A549 (cell line): Measurements from ENCODE around the gene DVL1. TPM values are rescaled to one million over a fixed set of nuclear protein-coding genes. Genes with fewer than 3 reads are reported as not detected.
"Not testable (repeated sequence)": the region's sequence is repeated elsewhere in the genome, so short reads cannot be mapped to it uniquely, and the experiment has no call there.

Experiments used
- ATAC-seq, 2 experiments: fragments of 200-7000 bp in 1 of 2; fragments of >200 bp in 1 of 2; cut with Nextera tagmentation in 1 of 2; cut with Tn5 transposase in 1 of 2; 3 replicates each; pipeline versions ENCODE4 v1.8.0 to v1.9.1; 2018 to 2020; ENCODE audit warnings: mild to moderate bottlenecking in 1 of 2, moderate library complexity in 1 of 2
- CTCF ChIA-PET: fragments of 300-600 bp; sonication (Branson Sonifier 250); formaldehyde crosslinking; extraction: SDS; loops from one replicate; lab custom pipeline; 2021; ENCODE audit warnings: antibody characterized with exemption, inconsistent platforms; lab: Yijun Ruan, JAX
- POLR2A ChIA-PET: fragments of 350-600 bp; formaldehyde crosslinking; extraction: SDS; loops from one replicate; lab custom pipeline; 2021; ENCODE audit warnings: antibody characterized with exemption, inconsistent platforms; lab: Yijun Ruan, JAX
- DNase-seq, 2 experiments: peaks; one replicate each; pipeline versions ENCODE4 v3.0.0 to v3.0.0-alpha.2; 2011 to 2016; ENCODE audit warnings: low read depth in 1 of 2, low spot score in 1 of 2
- FAIRE-seq: peaks from 2 replicates; lab custom pipeline; 2011; peaks lifted over from hg19 to GRCh38; lab: Jason Lieb, UNC
- H3K27ac ChIP-seq, 2 experiments: fragments of >200 bp; sonication (Bioruptor Twin); formaldehyde crosslinking; 3 replicates each; pipeline ENCODE4 v1.5.1; 2016 to 2017
- H3K4me1 ChIP-seq: fragments of >200 bp; sonication (Bioruptor Twin); formaldehyde crosslinking; 3 replicates; pipeline ENCODE4 v1.6.1; 2016
- H3K4me2 ChIP-seq: fragments of >200 bp; sonication (Bioruptor Twin); formaldehyde crosslinking; 3 replicates; pipeline ENCODE4 v1.6.1; 2016
- H3K4me3 ChIP-seq: fragments of >200 bp; sonication (Bioruptor Twin); formaldehyde crosslinking; 3 replicates; pipeline ENCODE4 v1.5.1; 2016
- H3K9me3 ChIP-seq: fragments of >200 bp; sonication (Bioruptor Twin); formaldehyde crosslinking; 3 replicates; pipeline ENCODE4 v1.6.1; 2016
- BCL3 ChIP-seq: fragments of >200 bp; sonication (Bioruptor Twin); formaldehyde crosslinking; IDR thresholded peaks from 3 replicates; pipeline ENCODE4 v1.6.1; 2016
- CBX8 ChIP-seq: fragments of 200-600 bp; sonication (generic); IDR thresholded peaks from 2 replicates; pipeline ENCODE4 v1.6.1; 2016
- CHD4 ChIP-seq: fragments of 200-600 bp; sonication (generic); IDR thresholded peaks from 2 replicates; pipeline ENCODE4 v1.6.1; 2016; ENCODE audit warnings: antibody characterized with exemption, mild to moderate bottlenecking, borderline replicate concordance
- EHF ChIP-seq: fragments of 250-450 bp; sonication (Bioruptor Pico); IDR thresholded peaks from 2 replicates; pipeline ENCODE4 v1.5.0; 2020; ENCODE audit warnings: mild to moderate bottlenecking
- ESRRA ChIP-seq: fragments of 150-350 bp; IDR thresholded peaks from 2 replicates; pipeline ENCODE4 v1.6.1; 2014; ENCODE audit warnings: mild to moderate bottlenecking, low read length, borderline replicate concordance
- FOSB ChIP-seq: fragments of 250-450 bp; sonication (Bioruptor Pico); IDR thresholded peaks from 2 replicates; pipeline ENCODE4 v1.5.0; 2020; ENCODE audit warnings: mild to moderate bottlenecking, moderate library complexity
- FOSL2 ChIP-seq, 2 experiments: fragments of 450-650 bp in 1 of 2; fragments of >200 bp in 1 of 2; sonication (Bioruptor Twin) in 1 of 2; formaldehyde crosslinking; IDR thresholded peaks; 2 replicates each; pipeline versions ENCODE4 v1.5.0 to v1.6.1; 2016 to 2020; ENCODE audit warnings: mild to moderate bottlenecking in 1 of 2, moderate library complexity in 1 of 2
- HOXB5 ChIP-seq: fragments of 250-450 bp; sonication (Bioruptor Pico); IDR thresholded peaks from 2 replicates; pipeline ENCODE4 v1.5.0; 2020; ENCODE audit warnings: mild to moderate bottlenecking, moderate library complexity
- JUNB ChIP-seq: fragments of >200 bp; sonication (Bioruptor Twin); formaldehyde crosslinking; IDR thresholded peaks from 2 replicates; pipeline ENCODE4 v1.6.1; 2016
- KDM5A ChIP-seq: fragments of 200-600 bp; sonication (generic); IDR thresholded peaks from 2 replicates; pipeline ENCODE4 v1.6.1; 2016; ENCODE audit warnings: antibody characterized with exemption, mild to moderate bottlenecking
- MAFK ChIP-seq: fragments of 450-650 bp; IDR thresholded peaks from 2 replicates; pipeline ENCODE4 v1.6.1; 2014; ENCODE audit not compliant: partially characterized antibody
- MAZ ChIP-seq: fragments of 150-350 bp; IDR thresholded peaks from 2 replicates; pipeline ENCODE4 v1.6.1; 2014; ENCODE audit warnings: antibody characterized with exemption, low read depth, low read length, borderline replicate concordance
- PHF8 ChIP-seq: fragments of 200-600 bp; sonication (generic); IDR thresholded peaks from 2 replicates; pipeline ENCODE4 v1.6.1; 2016; ENCODE audit warnings: low read depth, mild to moderate bottlenecking, antibody characterized with exemption, moderate library complexity, borderline replicate concordance
- RARB ChIP-seq: fragments of 250-450 bp; sonication (Bioruptor Pico); IDR thresholded peaks from 2 replicates; pipeline ENCODE4 v1.8.0; 2021; ENCODE audit warnings: mild to moderate bottlenecking, moderate library complexity
- RNF2 ChIP-seq: fragments of 200-600 bp; sonication (generic); IDR thresholded peaks from 2 replicates; pipeline ENCODE4 v1.6.1; 2016; ENCODE audit warnings: low read depth, mild to moderate bottlenecking, antibody characterized with exemption, moderate library complexity, borderline replicate concordance
- SMC3 ChIP-seq: fragments of >200 bp; sonication (Bioruptor Twin); formaldehyde crosslinking; IDR thresholded peaks from 3 replicates; pipeline ENCODE4 v1.6.1; 2018; ENCODE audit warnings: inconsistent platforms
- SREBF2 ChIP-seq: fragments of 450-650 bp; IDR thresholded peaks from 2 replicates; pipeline ENCODE4 v1.6.1; 2014; ENCODE audit warnings: mild to moderate bottlenecking, moderate library complexity
- ZNF302 ChIP-seq: fragments of 250-450 bp; sonication (Bioruptor Pico); IDR thresholded peaks from 2 replicates; pipeline ENCODE4 v1.9.0; 2021; ENCODE audit warnings: inconsistent platforms, mild to moderate bottlenecking, moderate library complexity
- ZSCAN20 ChIP-seq: fragments of 250-450 bp; sonication (Bioruptor Pico); IDR thresholded peaks from 2 replicates; pipeline ENCODE4 v1.8.0; 2022; ENCODE audit warnings: mild to moderate bottlenecking, moderate library complexity
- WGBS: methylation state at CpG from one replicate; pipeline ENCODE4 v1.1.6; 2017; ENCODE audit errors: missing lambda C conversion rate; 5-methylcytosine and 5-hydroxymethylcytosine counted together
- polyA plus RNA-seq, 4 experiments: library from polyadenylated mRNA; depleted of rRNA in 3 of 4; stranded (reverse); fragments of >200 nt; fragmentation: RNase III in 1 of 4; extraction: RNeasy Plus Mini Kit Qiagen cat#74134 plus additional on column Dnase treatment in 1 of 4; gene quantifications; 2 replicates in 3 of 4; 3 replicates in 1 of 4; pipeline ENCODE4 v1.2.3, GENCODE V29; 2011 to 2017
- TF ChIP-seq, protein P1 (sequence below): IDR thresholded peaks from 2 replicates; pipeline ENCODE4 v1.6.1; 2012
- TF ChIP-seq, protein P2 (sequence below): IDR thresholded peaks from 2 replicates; pipeline ENCODE4 v1.6.1; 2012
- TF ChIP-seq, protein P3 (sequence below): fragments of 450-650 bp; IDR thresholded peaks from 2 replicates; pipeline ENCODE4 v1.6.1; 2014; ENCODE audit warnings: antibody characterized with exemption
- TF ChIP-seq, protein P4 (sequence below): fragments of 250-450 bp; sonication (Bioruptor Pico); IDR thresholded peaks from 2 replicates; pipeline ENCODE4 v1.5.0; 2020; ENCODE audit warnings: low read depth, mild to moderate bottlenecking, moderate library complexity
- TF ChIP-seq, protein P5 (sequence below): IDR thresholded peaks from 2 replicates; pipeline ENCODE4 v1.6.1; 2012; ENCODE audit warnings: low read depth, borderline replicate concordance

Gene DVL1
- polyA plus RNA-seq, 2 of the 4 experiments (the other 2 are of a cell fraction) = 12.1 to 48.3 TPM

GRCh38 chr1:1318131-1318652 lies 31.0 kb downstream of the DVL1 start:
- TF ChIP-seq JUNB = 0 out of 2 replicates have a peak, but pooled peaks have one; percentile 11
- TF ChIP-seq FOSL2 (IDR thresholded peaks at IDR 0.05) = peak; percentile 51; the same call in 1 of the 2 replicates
- TF ChIP-seq FOSL2 (CRISPR knock-in tag; IDR thresholded peaks at IDR 0.05) = peak; percentile 84
- TF ChIP-seq, protein P1, sequence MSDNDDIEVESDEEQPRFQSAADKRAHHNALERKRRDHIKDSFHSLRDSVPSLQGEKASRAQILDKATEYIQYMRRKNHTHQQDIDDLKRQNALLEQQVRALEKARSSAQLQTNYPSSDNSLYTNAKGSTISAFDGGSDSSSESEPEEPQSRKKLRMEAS = no peak
- peak in 1 of 2 experiments; percentile 77 for DNase-seq
- H3K27ac ChIP-seq = peak overlapping the region in 1 of 2 experiments; percentile 57; a peak in 1 of 6 replicates
- WGBS = 30% methylated on average over 9 of the region's 9 CpGs
- H3K4me2 ChIP-seq = peak overlapping the region; percentile 37
- ChIA-PET CTCF (no interaction called here), POLR2A (interaction anchor here (1.1 kb wide), 1 partner anchor 81 kb away, joined by 4 read pairs; the partner anchor contains the start of gene CCNL2)
- no peak overlapping the region for H3K4me3 ChIP-seq
- peaks cover 21% of the 10 kb centered on the region for H3K4me1 ChIP-seq
- no peaks in the 10 kb centered on the region for H3K9me3 ChIP-seq
- ATAC-seq = peak; percentile 72 to 86
- FAIRE-seq = no peak

GRCh38 chr1:1317420-1317819 lies 31.8 kb downstream of the DVL1 start:
- FAIRE-seq = no peak
- ATAC-seq = no peak
- peak overlapping the region in 1 of 2 experiments; percentile 57; a peak in 1 of 6 replicates for H3K27ac ChIP-seq
- no peak overlapping the region for H3K4me3 ChIP-seq
- DNase-seq = no peak
- ChIA-PET CTCF (no interaction called here), POLR2A (no interaction called here)
- no peaks in the 10 kb centered on the region for H3K9me3 ChIP-seq
- peak overlapping the region; percentile 37; the same call in 2 of the 3 replicates for H3K4me2 ChIP-seq
- 91% methylated on average over 6 of the region's 6 CpGs for WGBS
- TF ChIP-seq, protein P2, sequence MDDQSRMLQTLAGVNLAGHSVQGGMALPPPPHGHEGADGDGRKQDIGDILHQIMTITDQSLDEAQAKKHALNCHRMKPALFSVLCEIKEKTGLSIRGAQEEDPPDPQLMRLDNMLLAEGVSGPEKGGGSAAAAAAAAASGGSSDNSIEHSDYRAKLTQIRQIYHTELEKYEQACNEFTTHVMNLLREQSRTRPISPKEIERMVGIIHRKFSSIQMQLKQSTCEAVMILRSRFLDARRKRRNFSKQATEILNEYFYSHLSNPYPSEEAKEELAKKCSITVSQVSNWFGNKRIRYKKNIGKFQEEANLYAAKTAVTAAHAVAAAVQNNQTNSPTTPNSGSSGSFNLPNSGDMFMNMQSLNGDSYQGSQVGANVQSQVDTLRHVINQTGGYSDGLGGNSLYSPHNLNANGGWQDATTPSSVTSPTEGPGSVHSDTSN = no peak
- TF ChIP-seq SREBF2 (no peak), MAFK (no peak), FOSB (CRISPR knock-in tag) (no peak), ZSCAN20 (no peak), KDM5A (no peak), RARB (CRISPR knock-in tag) (no peak), SMC3 (no peak), PHF8 (no peak)
- TF ChIP-seq, protein P1 = no peak
- H3K4me1 ChIP-seq = peaks cover 21% of the 10 kb centered on the region

DNA sequence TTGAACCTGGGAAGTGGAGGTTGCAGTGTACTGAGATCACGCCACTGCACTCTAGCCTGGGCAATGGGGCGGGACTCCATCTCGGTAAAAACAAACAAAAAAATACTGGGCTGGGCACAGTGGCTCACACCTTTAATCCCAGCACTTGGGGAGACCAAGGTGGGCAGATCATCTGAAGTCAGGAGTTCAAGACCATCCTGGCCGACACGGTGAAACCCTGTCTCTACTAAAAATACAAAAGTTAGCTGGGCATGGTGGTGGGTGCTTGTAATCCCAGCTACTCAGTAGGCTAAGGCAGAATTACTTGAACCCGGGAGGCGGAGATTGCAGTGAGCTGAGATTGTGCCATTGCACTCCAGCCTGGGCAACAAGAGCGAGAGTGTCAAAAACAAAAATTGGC lies 33.0 kb downstream of the DVL1 start:
- H3K27ac ChIP-seq, CTCF ChIA-PET, DNase-seq, H3K4me2 ChIP-seq, ATAC-seq, H3K4me3 ChIP-seq, FAIRE-seq, H3K9me3 ChIP-seq, POLR2A ChIA-PET: not testable (repeated sequence)
- WGBS = 84% methylated on average over 8 of the region's 8 CpGs
- peaks cover 21% of the 10 kb centered on the region for H3K4me1 ChIP-seq

- POLR2A ChIA-PET = interaction anchor here (0.8 kb wide), 1 partner anchor 84 kb away, joined by 3 read pairs; the partner anchor contains the start of gene CCNL2
- no peak for DNase-seq
- CTCF ChIA-PET = interaction anchor here (1.0 to 1.2 kb wide), 2 partner anchors 56 to 331 kb away, joined by 3 read pairs; no protein-coding TSS in a partner anchor
- TF ChIP-seq MAZ (no peak), ZNF302 (CRISPR knock-in tag) (no peak), CBX8 (no peak), HOXB5 (CRISPR knock-in tag) (no peak), JUNB (no peak), EHF (CRISPR knock-in tag) (no peak), BCL3 (no peak), RNF2 (no peak), ESRRA (no peak), FOSB (CRISPR knock-in tag) (no peak), CHD4 (no peak)
- TF ChIP-seq, protein P3, sequence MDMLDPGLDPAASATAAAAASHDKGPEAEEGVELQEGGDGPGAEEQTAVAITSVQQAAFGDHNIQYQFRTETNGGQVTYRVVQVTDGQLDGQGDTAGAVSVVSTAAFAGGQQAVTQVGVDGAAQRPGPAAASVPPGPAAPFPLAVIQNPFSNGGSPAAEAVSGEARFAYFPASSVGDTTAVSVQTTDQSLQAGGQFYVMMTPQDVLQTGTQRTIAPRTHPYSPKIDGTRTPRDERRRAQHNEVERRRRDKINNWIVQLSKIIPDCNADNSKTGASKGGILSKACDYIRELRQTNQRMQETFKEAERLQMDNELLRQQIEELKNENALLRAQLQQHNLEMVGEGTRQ = no peak
- TF ChIP-seq, protein P4, sequence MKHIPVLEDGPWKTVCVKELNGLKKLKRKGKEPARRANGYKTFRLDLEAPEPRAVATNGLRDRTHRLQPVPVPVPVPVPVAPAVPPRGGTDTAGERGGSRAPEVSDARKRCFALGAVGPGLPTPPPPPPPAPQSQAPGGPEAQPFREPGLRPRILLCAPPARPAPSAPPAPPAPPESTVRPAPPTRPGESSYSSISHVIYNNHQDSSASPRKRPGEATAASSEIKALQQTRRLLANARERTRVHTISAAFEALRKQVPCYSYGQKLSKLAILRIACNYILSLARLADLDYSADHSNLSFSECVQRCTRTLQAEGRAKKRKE = no peak
- TF ChIP-seq, protein P5, sequence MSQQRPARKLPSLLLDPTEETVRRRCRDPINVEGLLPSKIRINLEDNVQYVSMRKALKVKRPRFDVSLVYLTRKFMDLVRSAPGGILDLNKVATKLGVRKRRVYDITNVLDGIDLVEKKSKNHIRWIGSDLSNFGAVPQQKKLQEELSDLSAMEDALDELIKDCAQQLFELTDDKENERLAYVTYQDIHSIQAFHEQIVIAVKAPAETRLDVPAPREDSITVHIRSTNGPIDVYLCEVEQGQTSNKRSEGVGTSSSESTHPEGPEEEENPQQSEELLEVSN = no peak
- WGBS = 89% methylated on average over 6 of the region's 26 CpGs
- ATAC-seq = no peak
- Histone ChIP-seq H3K9me3 (no peaks in the 10 kb centered on the region), H3K4me3 (no peak overlapping the region), H3K4me1 (peaks cover 21% of the 10 kb centered on the region), H3K27ac (no peak overlapping the region), H3K4me2 (no peak overlapping the region)
- FAIRE-seq = no peak
These were observed 33.7 kb downstream of the DVL1 start for GRCh38 chr1:1315435-1315954.
